ENCODE measurements around the gene PLEKHF1.

DNA sequence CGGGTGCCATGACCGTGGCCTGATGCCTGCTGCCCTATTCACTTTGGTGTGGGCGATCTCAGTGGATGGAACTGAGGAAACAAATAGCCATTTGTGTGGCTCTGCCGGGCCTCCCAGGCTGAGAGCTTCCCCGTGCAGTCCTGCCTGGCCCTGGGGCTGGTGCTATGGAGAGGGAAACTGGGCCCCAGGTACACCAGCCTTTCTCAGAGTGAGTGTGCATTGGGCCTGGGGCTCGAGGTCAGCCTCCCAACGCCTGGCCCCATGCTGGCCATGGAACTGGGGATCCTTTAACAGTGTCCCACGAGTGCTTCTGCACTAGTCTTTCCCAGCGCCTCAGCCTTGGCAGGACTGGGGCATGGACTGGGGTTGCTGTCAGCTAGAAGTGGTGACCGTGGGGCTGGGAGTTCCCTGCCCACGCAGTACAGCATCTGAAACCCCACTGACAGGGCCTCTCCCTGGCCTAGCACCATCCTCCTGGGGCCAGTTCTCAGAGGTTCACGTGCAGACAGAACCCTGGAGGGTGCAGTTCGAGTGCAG, 10.5 kb downstream of the PLEKHF1 start:
- TF ChIP-seq, protein P1, sequence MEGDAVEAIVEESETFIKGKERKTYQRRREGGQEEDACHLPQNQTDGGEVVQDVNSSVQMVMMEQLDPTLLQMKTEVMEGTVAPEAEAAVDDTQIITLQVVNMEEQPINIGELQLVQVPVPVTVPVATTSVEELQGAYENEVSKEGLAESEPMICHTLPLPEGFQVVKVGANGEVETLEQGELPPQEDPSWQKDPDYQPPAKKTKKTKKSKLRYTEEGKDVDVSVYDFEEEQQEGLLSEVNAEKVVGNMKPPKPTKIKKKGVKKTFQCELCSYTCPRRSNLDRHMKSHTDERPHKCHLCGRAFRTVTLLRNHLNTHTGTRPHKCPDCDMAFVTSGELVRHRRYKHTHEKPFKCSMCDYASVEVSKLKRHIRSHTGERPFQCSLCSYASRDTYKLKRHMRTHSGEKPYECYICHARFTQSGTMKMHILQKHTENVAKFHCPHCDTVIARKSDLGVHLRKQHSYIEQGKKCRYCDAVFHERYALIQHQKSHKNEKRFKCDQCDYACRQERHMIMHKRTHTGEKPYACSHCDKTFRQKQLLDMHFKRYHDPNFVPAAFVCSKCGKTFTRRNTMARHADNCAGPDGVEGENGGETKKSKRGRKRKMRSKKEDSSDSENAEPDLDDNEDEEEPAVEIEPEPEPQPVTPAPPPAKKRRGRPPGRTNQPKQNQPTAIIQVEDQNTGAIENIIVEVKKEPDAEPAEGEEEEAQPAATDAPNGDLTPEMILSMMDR (IDR thresholded peaks at IDR 0.05) = no peak
- TF ChIP-seq POLR2A (IDR thresholded peaks at IDR 0.05) = no peak
